ENCODE data around the gene ANKRD55. TPM values are rescaled to one million over a fixed set of nuclear protein-coding genes. Genes with fewer than 3 reads are reported as not detected.

Gene ANKRD55
- total and polyA plus RNA-seq, 12 donors, result 0.01 to 0.72 TPM; not detected in 10

GRCh38 chr5:56142614-56143372 is 90.3 kb downstream of the ANKRD55 start:
- WGBS, 2 donors, result 90 to 92% methylated on average over 5 of the region's 5 CpGs
- Histone ChIP-seq H3K27me3 (no peaks in the 10 kb centered on the region), H3K4me3 (no peak overlapping the region), H3K27ac (no peak overlapping the region), H3K9me3 (no peaks in the 10 kb centered on the region), H3K36me3 (no peaks in the 10 kb centered on the region), H3K4me1 (peaks cover 0 to 33% (median 0%) of the 10 kb centered on the region in 9 donors)
- no peak for DNase-seq
- intact Hi-C loops (cut with DNase I), result no loop called here
- no peak for ATAC-seq
- TF ChIP-seq CTCF (IDR thresholded peaks at IDR 0.05), result no peak

GRCh38 chr5:56142233-56142613 is 90.9 kb downstream of the ANKRD55 start:
- no peaks in the 10 kb centered on the region for H3K36me3 ChIP-seq
- ATAC-seq, result no peak
- H3K4me1 ChIP-seq, result peaks cover 0 to 28% (median 0%) of the 10 kb centered on the region in 9 donors
- no peaks in the 10 kb centered on the region for H3K27me3 ChIP-seq
- no peak overlapping the region for H3K27ac ChIP-seq
- no peak overlapping the region for H3K4me3 ChIP-seq
- 90 to 91% methylated on average over 6 of the region's 6 CpGs for WGBS, 2 donors
- intact Hi-C loops (cut with DNase I), result no loop called here
- no peak for TF ChIP-seq CTCF (IDR thresholded peaks at IDR 0.05)
- no peaks in the 10 kb centered on the region for H3K9me3 ChIP-seq
- DNase-seq, result no peak

GRCh38 chr5:56140073-56140472 is 93.1 kb downstream of the ANKRD55 start:
- Histone ChIP-seq H3K9me3 (no peaks in the 10 kb centered on the region), H3K36me3 (no peaks in the 10 kb centered on the region), H3K27me3 (no peaks in the 10 kb centered on the region), H3K27ac (peak overlapping the region in 2 of 10 donors; percentile 7 to 46), H3K4me1 (peaks cover 0 to 14% (median 0%) of the 10 kb centered on the region in 9 donors), H3K4me3 (no peak overlapping the region)
- DNase-seq (no peak), ATAC-seq (peak in 2 of 8 donors; percentile 8 to 24)
- TF ChIP-seq CTCF (IDR thresholded peaks at IDR 0.05), result no peak
- intact Hi-C loops (cut with DNase I), result no loop called here
- WGBS, 2 donors, result 60 to 73% methylated on average over 3 of the region's 3 CpGs

GRCh38 chr5:56130664-56131063 is 102.5 kb downstream of the ANKRD55 start:
- Histone ChIP-seq H3K4me3 (no peak overlapping the region), H3K27ac (no peak overlapping the region), H3K36me3 (no peaks in the 10 kb centered on the region), H3K4me1 (peaks cover 0 to 15% (median 6%) of the 10 kb centered on the region in 9 donors), H3K27me3 (no peaks in the 10 kb centered on the region), H3K9me3 (peaks cover 0 to 12% (median 0%) of the 10 kb centered on the region in 11 donors)
- 93 to 95% methylated on average over 2 of the region's 2 CpGs for WGBS, 2 donors
- ATAC-seq, result no peak
- DNase-seq, result no peak
- intact Hi-C loops (cut with DNase I), result no loop called here
- TF ChIP-seq CTCF (IDR thresholded peaks at IDR 0.05), result no peak
